ENCODE data around the gene NANOGP8.

Gene NANOGP8

GRCh38 chr15:35104526-35105147, 19.5 kb upstream of the NANOGP8 start:
- Histone ChIP-seq H3K4me1 (ENCODE audit: control insufficient read depth in 1 of 2, insufficient read depth in 1 of 2, low read depth in 1 of 2, low read length in 1 of 2) (no peaks in the 10 kb centered on the region), H3K27me3 (no peaks in the 10 kb centered on the region), H3K27ac (no peak overlapping the region), H3K9me3 (no peaks in the 10 kb centered on the region), H3K36me3 (no peaks in the 10 kb centered on the region), H3K4me3 (ENCODE audit: low read depth in 1 of 2, low read length in 1 of 2) (no peak overlapping the region)
- no peak for TF ChIP-seq CTCF (IDR thresholded peaks at IDR 0.05)

- Histone ChIP-seq H3K36me3 (no peaks in the 10 kb centered on the region), H3K4me3 (ENCODE audit: low read depth in 1 of 2, low read length in 1 of 2) (no peak overlapping the region), H3K9me3 (no peaks in the 10 kb centered on the region), H3K4me1 (ENCODE audit: control insufficient read depth in 1 of 2, insufficient read depth in 1 of 2, low read depth in 1 of 2, low read length in 1 of 2) (no peaks in the 10 kb centered on the region), H3K27ac (no peak overlapping the region), H3K27me3 (no peaks in the 10 kb centered on the region)
- TF ChIP-seq CTCF (IDR thresholded peaks at IDR 0.05): no peak
Observed at GRCh38 chr15:35102186-35102585, 17.1 kb upstream of the NANOGP8 start.

- TF ChIP-seq CTCF (IDR thresholded peaks at IDR 0.05): no peak
- no peak overlapping the region for H3K4me3 ChIP-seq (ENCODE audit: low read depth in 1 of 2, low read length in 1 of 2)
- no peaks in the 10 kb centered on the region for H3K4me1 ChIP-seq (ENCODE audit: control insufficient read depth in 1 of 2, insufficient read depth in 1 of 2, low read depth in 1 of 2, low read length in 1 of 2)
- no peak overlapping the region for H3K27ac ChIP-seq
- H3K36me3 ChIP-seq: no peaks in the 10 kb centered on the region
- H3K9me3 ChIP-seq: no peaks in the 10 kb centered on the region
- H3K27me3 ChIP-seq: no peaks in the 10 kb centered on the region
Observed at GRCh38 chr15:35101335-35101734, 16.2 kb upstream of the NANOGP8 start.

GRCh38 chr15:35098737-35099136, 13.6 kb upstream of the NANOGP8 start:
- H3K27me3 ChIP-seq: no peaks in the 10 kb centered on the region

GRCh38 chr15:35095941-35096340, 10.8 kb upstream of the NANOGP8 start:
- H3K9me3 ChIP-seq: no peaks in the 10 kb centered on the region
- no peak overlapping the region for H3K4me3 ChIP-seq (ENCODE audit: low read depth in 1 of 2, low read length in 1 of 2)
- TF ChIP-seq CTCF (IDR thresholded peaks at IDR 0.05): no peak
- no peaks in the 10 kb centered on the region for H3K36me3 ChIP-seq
- H3K27me3 ChIP-seq: no peaks in the 10 kb centered on the region
- no peak overlapping the region for H3K27ac ChIP-seq
- H3K4me1 ChIP-seq (ENCODE audit: control insufficient read depth in 1 of 2, insufficient read depth in 1 of 2, low read depth in 1 of 2, low read length in 1 of 2): no peaks in the 10 kb centered on the region

More at GRCh38 chr15:35098737-35099136, 13.6 kb upstream of the NANOGP8 start:
- H3K9me3 ChIP-seq: no peaks in the 10 kb centered on the region
- H3K4me3 ChIP-seq (ENCODE audit: low read depth in 1 of 2, low read length in 1 of 2): no peak overlapping the region
- no peaks in the 10 kb centered on the region for H3K4me1 ChIP-seq (ENCODE audit: control insufficient read depth in 1 of 2, insufficient read depth in 1 of 2, low read depth in 1 of 2, low read length in 1 of 2)
- TF ChIP-seq CTCF (IDR thresholded peaks at IDR 0.05): no peak
- no peak overlapping the region for H3K27ac ChIP-seq
- no peaks in the 10 kb centered on the region for H3K36me3 ChIP-seq
